Neural cell (in vitro differentiated cells): ENCODE data around the gene GARIN5A. TPM values are rescaled to one million over a fixed set of nuclear protein-coding genes. Genes with fewer than 3 reads are reported as not detected.
A peak's percentile ranks its signal among the peaks of the same experiment; 100 is the strongest.

ENCODE experiments used
- H2AFZ ChIP-seq: fragments of 200-600, 300-800 bp; sonication (generic), shearing (Covaris generic); 2 replicates; pipeline ENCODE4 v1.6.0; 2014; ENCODE audit warnings: low read depth, mild to moderate bottlenecking, antibody characterized with exemption, low read length, moderate library complexity
- H3F3A ChIP-seq: fragments of 200-600 bp; shearing (Covaris generic); 2 replicates; pipeline ENCODE4 v1.6.1; 2016; ENCODE audit warnings: mild to moderate bottlenecking, moderate library complexity, mixed read lengths, antibody characterized with exemption, low read length; ENCODE audit not compliant: insufficient read depth, poor library complexity, severe bottlenecking
- H3K27ac ChIP-seq: fragments of 200-600, 300-800 bp; sonication (generic), shearing (Covaris generic); 2 replicates; pipeline ENCODE4 v1.5.1; 2014; ENCODE audit warnings: mild to moderate bottlenecking, low read length, moderate library complexity
- H3K27me3 ChIP-seq: fragments of 300-800, 200-600 bp; sonication (generic), shearing (Covaris generic); 2 replicates; pipeline ENCODE4 v1.6.0; 2014; ENCODE audit warnings: mild to moderate bottlenecking, low read depth, low read length, moderate library complexity; ENCODE audit not compliant: insufficient read depth
- H3K36me3 ChIP-seq: fragments of 300-800, 200-600 bp; sonication (generic), shearing (Covaris generic); 2 replicates; pipeline ENCODE4 v1.5.1; 2014; ENCODE audit warnings: mild to moderate bottlenecking, antibody characterized with exemption, low read length, moderate library complexity; ENCODE audit not compliant: insufficient read depth
- H3K4me2 ChIP-seq: fragments of 300-800, 200-600 bp; sonication (generic), shearing (Covaris generic); 2 replicates; pipeline ENCODE4 v1.6.0; 2014; ENCODE audit warnings: mild to moderate bottlenecking, low read length
- H3K4me3 ChIP-seq: fragments of 300-800, 200-600 bp; sonication (generic), shearing (Covaris generic); 2 replicates; pipeline ENCODE4 v1.5.1; 2014; ENCODE audit warnings: mild to moderate bottlenecking, low read length, moderate library complexity
- H3K79me2 ChIP-seq: fragments of 200-600 bp; shearing (Covaris generic); replicated peaks from 2 replicates; pipeline ENCODE4 v1.6.0; 2014; ENCODE audit warnings: mild to moderate bottlenecking, low read length, moderate library complexity; ENCODE audit not compliant: insufficient read depth
- H3K9ac ChIP-seq: fragments of 300-800, 200-600 bp; sonication (generic), shearing (Covaris generic); 2 replicates; pipeline ENCODE4 v1.6.1; 2016; ENCODE audit warnings: mild to moderate bottlenecking, low read length, mixed read lengths
- H3K9me2 ChIP-seq: fragments of 200-600 bp; shearing (Covaris generic); 2 replicates; pipeline ENCODE4 v1.6.1; 2016; ENCODE audit warnings: mild to moderate bottlenecking, low read length, mixed read lengths; ENCODE audit not compliant: insufficient read depth
- H3K9me3 ChIP-seq: fragments of 200-600, 300-800 bp; sonication (generic), shearing (Covaris generic); 2 replicates; pipeline ENCODE4 v1.6.1; 2016; ENCODE audit warnings: mild to moderate bottlenecking, mixed run types, low read length, moderate library complexity, mixed read lengths
- H4K20me1 ChIP-seq: fragments of 200-600 bp; shearing (Covaris generic); 2 replicates; pipeline ENCODE4 v1.6.1; 2016; ENCODE audit warnings: mild to moderate bottlenecking, mixed run types; ENCODE audit not compliant: insufficient read depth
- EP300 ChIP-seq: fragments of 450-650 bp; conservative IDR thresholded peaks from 2 replicates; pipeline ENCODE4 v1.6.1; 2014; ENCODE audit warnings: antibody characterized with exemption, mild to moderate bottlenecking, moderate library complexity; ENCODE audit not compliant: poor library complexity, severe bottlenecking
- EZH2 ChIP-seq: fragments of 200-600, 300-800 bp; shearing (Covaris generic), sonication (generic); IDR thresholded peaks from 2 replicates; pipeline ENCODE4 v1.6.1; 2014; ENCODE audit warnings: antibody characterized with exemption, low read length, borderline replicate concordance, mild to moderate bottlenecking; ENCODE audit not compliant: insufficient read depth, poor library complexity, severe bottlenecking
- MXI1 ChIP-seq: fragments of 450-650 bp; conservative IDR thresholded peaks from 2 replicates; pipeline ENCODE4 v1.6.1; 2014; ENCODE audit warnings: antibody characterized with exemption, mild to moderate bottlenecking; ENCODE audit not compliant: poor library complexity, severe bottlenecking
- POLR2AphosphoS5 ChIP-seq: IDR thresholded peaks from 2 replicates; pipeline ENCODE4 v1.6.1; 2012
- RAD21 ChIP-seq: fragments of 450-650 bp; conservative IDR thresholded peaks from 2 replicates; pipeline ENCODE4 v1.6.1; 2014; ENCODE audit warnings: antibody characterized with exemption, mild to moderate bottlenecking, moderate library complexity
- SMC3 ChIP-seq: fragments of 450-650 bp; conservative IDR thresholded peaks from 2 replicates; pipeline ENCODE4 v1.6.1; 2014; ENCODE audit warnings: antibody characterized with exemption, mild to moderate bottlenecking, moderate library complexity; ENCODE audit not compliant: poor library complexity
- TAF1 ChIP-seq: IDR thresholded peaks from 2 replicates; pipeline ENCODE4 v1.6.1; 2012; ENCODE audit warnings: low read depth
- polyA plus RNA-seq: library from polyadenylated mRNA; depleted of rRNA; stranded (reverse); fragments of >200 nt; gene quantifications from 2 replicates; pipeline ENCODE4 v1.2.3, GENCODE V29; 2014
- TF ChIP-seq, protein P1 (sequence below): IDR thresholded peaks from 2 replicates; pipeline ENCODE4 v1.6.1; 2012; ENCODE audit warnings: borderline replicate concordance
- TF ChIP-seq, protein P2 (sequence below): fragments of 450-650 bp; IDR thresholded peaks from 2 replicates; pipeline ENCODE4 v1.5.1; 2014; ENCODE audit warnings: antibody characterized with exemption, mild to moderate bottlenecking, moderate library complexity; ENCODE audit not compliant: poor library complexity, severe bottlenecking

The GARIN5A gene
- polyA plus RNA-seq, 1 donor from 2014 or later, result 3.3 TPM

- Histone ChIP-seq H3K27me3 (peaks cover 5% of the 10 kb centered on the region), H4K20me1 (no peaks in the 10 kb centered on the region), H2AFZ (no peak overlapping the region), H3K27ac (no peak overlapping the region), H3K79me2 (no peaks in the 10 kb centered on the region), H3K4me2 (no peak overlapping the region), H3K9ac (no peak overlapping the region), H3K36me3 (no peaks in the 10 kb centered on the region), H3K4me3 (no peak overlapping the region), H3K9me3 (no peaks in the 10 kb centered on the region), H3K9me2 (no peaks in the 10 kb centered on the region), H3F3A (no peaks in the 10 kb centered on the region)
- TF ChIP-seq, protein P1, sequence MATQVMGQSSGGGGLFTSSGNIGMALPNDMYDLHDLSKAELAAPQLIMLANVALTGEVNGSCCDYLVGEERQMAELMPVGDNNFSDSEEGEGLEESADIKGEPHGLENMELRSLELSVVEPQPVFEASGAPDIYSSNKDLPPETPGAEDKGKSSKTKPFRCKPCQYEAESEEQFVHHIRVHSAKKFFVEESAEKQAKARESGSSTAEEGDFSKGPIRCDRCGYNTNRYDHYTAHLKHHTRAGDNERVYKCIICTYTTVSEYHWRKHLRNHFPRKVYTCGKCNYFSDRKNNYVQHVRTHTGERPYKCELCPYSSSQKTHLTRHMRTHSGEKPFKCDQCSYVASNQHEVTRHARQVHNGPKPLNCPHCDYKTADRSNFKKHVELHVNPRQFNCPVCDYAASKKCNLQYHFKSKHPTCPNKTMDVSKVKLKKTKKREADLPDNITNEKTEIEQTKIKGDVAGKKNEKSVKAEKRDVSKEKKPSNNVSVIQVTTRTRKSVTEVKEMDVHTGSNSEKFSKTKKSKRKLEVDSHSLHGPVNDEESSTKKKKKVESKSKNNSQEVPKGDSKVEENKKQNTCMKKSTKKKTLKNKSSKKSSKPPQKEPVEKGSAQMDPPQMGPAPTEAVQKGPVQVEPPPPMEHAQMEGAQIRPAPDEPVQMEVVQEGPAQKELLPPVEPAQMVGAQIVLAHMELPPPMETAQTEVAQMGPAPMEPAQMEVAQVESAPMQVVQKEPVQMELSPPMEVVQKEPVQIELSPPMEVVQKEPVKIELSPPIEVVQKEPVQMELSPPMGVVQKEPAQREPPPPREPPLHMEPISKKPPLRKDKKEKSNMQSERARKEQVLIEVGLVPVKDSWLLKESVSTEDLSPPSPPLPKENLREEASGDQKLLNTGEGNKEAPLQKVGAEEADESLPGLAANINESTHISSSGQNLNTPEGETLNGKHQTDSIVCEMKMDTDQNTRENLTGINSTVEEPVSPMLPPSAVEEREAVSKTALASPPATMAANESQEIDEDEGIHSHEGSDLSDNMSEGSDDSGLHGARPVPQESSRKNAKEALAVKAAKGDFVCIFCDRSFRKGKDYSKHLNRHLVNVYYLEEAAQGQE, result no peak
- TF ChIP-seq EZH2, result no peak
- TF ChIP-seq SMC3, result no peak
- no peak for TF ChIP-seq POLR2AphosphoS5
- TF ChIP-seq, protein P2, sequence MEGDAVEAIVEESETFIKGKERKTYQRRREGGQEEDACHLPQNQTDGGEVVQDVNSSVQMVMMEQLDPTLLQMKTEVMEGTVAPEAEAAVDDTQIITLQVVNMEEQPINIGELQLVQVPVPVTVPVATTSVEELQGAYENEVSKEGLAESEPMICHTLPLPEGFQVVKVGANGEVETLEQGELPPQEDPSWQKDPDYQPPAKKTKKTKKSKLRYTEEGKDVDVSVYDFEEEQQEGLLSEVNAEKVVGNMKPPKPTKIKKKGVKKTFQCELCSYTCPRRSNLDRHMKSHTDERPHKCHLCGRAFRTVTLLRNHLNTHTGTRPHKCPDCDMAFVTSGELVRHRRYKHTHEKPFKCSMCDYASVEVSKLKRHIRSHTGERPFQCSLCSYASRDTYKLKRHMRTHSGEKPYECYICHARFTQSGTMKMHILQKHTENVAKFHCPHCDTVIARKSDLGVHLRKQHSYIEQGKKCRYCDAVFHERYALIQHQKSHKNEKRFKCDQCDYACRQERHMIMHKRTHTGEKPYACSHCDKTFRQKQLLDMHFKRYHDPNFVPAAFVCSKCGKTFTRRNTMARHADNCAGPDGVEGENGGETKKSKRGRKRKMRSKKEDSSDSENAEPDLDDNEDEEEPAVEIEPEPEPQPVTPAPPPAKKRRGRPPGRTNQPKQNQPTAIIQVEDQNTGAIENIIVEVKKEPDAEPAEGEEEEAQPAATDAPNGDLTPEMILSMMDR, result no peak
- TF ChIP-seq RAD21, result no peak
- no peak for TF ChIP-seq EP300
- no peak for TF ChIP-seq TAF1
- no peak for TF ChIP-seq MXI1
Measured at GRCh38 chr19:50428772-50429463, 47.7 kb downstream of the GARIN5A start.

DNA sequence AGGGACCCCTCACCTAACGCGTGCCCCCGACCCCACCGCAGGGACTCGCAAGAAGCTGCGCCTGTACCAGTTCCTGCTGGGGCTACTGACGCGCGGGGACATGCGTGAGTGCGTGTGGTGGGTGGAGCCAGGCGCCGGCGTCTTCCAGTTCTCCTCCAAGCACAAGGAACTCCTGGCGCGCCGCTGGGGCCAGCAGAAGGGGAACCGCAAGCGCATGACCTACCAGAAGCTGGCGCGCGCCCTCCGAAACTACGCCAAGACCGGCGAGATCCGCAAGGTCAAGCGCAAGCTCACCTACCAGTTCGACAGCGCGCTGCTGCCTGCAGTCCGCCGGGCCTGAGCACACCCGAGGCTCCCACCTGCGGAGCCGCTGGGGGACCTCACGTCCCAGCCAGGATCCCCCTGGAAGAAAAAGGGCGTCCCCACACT, 48.6 kb downstream of the GARIN5A start:
- Histone ChIP-seq H3K79me2 (no peaks in the 10 kb centered on the region), H3K9me2 (no peaks in the 10 kb centered on the region), H3K4me3 (peak overlapping the region; percentile 23), H3K4me2 (no peak overlapping the region), H3K9me3 (no peaks in the 10 kb centered on the region), H3K36me3 (no peaks in the 10 kb centered on the region), H3F3A (no peaks in the 10 kb centered on the region), H3K27me3 (peaks cover 5% of the 10 kb centered on the region), H2AFZ (no peak overlapping the region), H3K9ac (no peak overlapping the region), H3K27ac (no peak overlapping the region), H4K20me1 (no peaks in the 10 kb centered on the region)
- TF ChIP-seq EZH2, result no peak
- no peak for TF ChIP-seq POLR2AphosphoS5
- no peak for TF ChIP-seq RAD21
- TF ChIP-seq, protein P2, result no peak
- no peak for TF ChIP-seq EP300
- no peak for TF ChIP-seq TAF1
- no peak for TF ChIP-seq MXI1
- TF ChIP-seq, protein P1, result no peak
- TF ChIP-seq SMC3, result no peak
